22Rv1 (cell line): ENCODE measurements around the gene HOXA3.

Experiments used
- ZFX ChIP-seq: fragments of 450-650 bp; IDR thresholded peaks from 2 replicates; pipeline ENCODE4 v1.6.1; 2017; ENCODE audit warnings: antibody characterized with exemption, borderline replicate concordance
- TF ChIP-seq, protein P1 (sequence below): fragments of 450-650 bp; IDR thresholded peaks from 2 replicates; pipeline ENCODE4 v1.5.1; 2017; ENCODE audit warnings: mild to moderate bottlenecking

DNA sequence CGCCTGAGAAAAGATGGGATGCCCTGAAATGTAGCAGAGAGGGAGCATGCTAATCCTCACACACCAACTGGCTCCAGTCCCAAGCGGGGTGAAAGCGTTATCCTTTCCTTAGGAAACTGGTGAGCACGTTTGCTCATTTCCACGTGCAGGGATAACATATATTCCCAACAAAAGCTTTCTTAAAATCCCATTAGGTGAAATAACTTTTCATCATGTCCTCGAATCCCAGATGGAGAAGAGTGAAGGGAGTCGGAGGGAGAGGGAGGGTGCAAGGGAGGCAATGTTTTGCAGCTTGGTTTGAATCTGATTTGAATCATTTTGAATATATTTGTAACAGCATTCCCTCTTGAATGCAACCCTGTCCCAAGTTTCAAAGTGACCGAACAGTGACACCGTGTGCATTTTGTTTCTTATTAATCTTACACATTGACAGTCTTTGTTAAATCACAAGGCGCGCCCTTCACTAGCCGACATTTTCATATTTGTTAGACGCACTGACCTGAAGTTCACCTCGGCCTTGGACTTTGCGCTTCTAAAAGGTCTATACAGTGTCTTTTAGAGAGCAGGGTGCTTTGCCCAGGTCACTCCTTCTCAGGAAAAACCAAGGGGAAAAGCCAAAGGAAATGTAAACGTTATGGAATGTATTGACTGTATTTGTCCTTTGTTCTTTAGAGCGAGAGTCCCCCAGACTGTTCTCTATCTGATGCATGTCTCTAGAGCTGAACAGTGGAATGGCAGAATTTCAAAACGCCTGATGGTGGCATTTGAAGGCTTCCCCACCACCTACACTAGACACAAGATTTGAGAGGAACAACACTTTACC is 18.8 kb downstream of the HOXA3 start:
- TF ChIP-seq, protein P1, sequence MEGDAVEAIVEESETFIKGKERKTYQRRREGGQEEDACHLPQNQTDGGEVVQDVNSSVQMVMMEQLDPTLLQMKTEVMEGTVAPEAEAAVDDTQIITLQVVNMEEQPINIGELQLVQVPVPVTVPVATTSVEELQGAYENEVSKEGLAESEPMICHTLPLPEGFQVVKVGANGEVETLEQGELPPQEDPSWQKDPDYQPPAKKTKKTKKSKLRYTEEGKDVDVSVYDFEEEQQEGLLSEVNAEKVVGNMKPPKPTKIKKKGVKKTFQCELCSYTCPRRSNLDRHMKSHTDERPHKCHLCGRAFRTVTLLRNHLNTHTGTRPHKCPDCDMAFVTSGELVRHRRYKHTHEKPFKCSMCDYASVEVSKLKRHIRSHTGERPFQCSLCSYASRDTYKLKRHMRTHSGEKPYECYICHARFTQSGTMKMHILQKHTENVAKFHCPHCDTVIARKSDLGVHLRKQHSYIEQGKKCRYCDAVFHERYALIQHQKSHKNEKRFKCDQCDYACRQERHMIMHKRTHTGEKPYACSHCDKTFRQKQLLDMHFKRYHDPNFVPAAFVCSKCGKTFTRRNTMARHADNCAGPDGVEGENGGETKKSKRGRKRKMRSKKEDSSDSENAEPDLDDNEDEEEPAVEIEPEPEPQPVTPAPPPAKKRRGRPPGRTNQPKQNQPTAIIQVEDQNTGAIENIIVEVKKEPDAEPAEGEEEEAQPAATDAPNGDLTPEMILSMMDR = no peak
- TF ChIP-seq ZFX = no peak
